ENCODE measurements around the gene CRHR2.
"Not testable (repeated sequence)": the region's sequence is repeated elsewhere in the genome, so short reads cannot be mapped to it uniquely, and the experiment has no call there.

Gene CRHR2

GRCh38 chr7:30652132-30652531 is 30.1 kb downstream of the CRHR2 start:
- no peak for DNase-seq

GRCh38 chr7:30650421-30650808 is 31.8 kb downstream of the CRHR2 start:
- DNase-seq: no peak

GRCh38 chr7:30649717-30650420 is 32.4 kb downstream of the CRHR2 start:
- DNase-seq: no peak

- no peak for DNase-seq
Observed at GRCh38 chr7:30648744-30649540, 33.3 kb downstream of the CRHR2 start.

GRCh38 chr7:30647589-30648364 is 34.5 kb downstream of the CRHR2 start:
- no peak for DNase-seq

GRCh38 chr7:30646154-30646553 is 36.1 kb downstream of the CRHR2 start:
- DNase-seq: no peak

GRCh38 chr7:30645661-30646060 is 36.6 kb downstream of the CRHR2 start:
- DNase-seq: no peak

- no peak for DNase-seq
Observed at GRCh38 chr7:30644286-30644955, 37.8 kb downstream of the CRHR2 start.

GRCh38 chr7:30642789-30643188 is 39.5 kb downstream of the CRHR2 start:
- DNase-seq: no peak

GRCh38 chr7:30642322-30642721 is 39.9 kb downstream of the CRHR2 start:
- DNase-seq: not testable (repeated sequence)

GRCh38 chr7:30635798-30636197 is 46.5 kb downstream of the CRHR2 start:
- DNase-seq: no peak

- DNase-seq: no peak
Observed at GRCh38 chr7:30634634-30635201, 47.5 kb downstream of the CRHR2 start.

- no peak for DNase-seq
Observed at GRCh38 chr7:30634193-30634626, 48.0 kb downstream of the CRHR2 start.

GRCh38 chr7:30633223-30633622 is 49.0 kb downstream of the CRHR2 start:
- no peak for DNase-seq

- DNase-seq: no peak
Observed at GRCh38 chr7:30630986-30631385, 51.3 kb downstream of the CRHR2 start.

GRCh38 chr7:30627026-30627425 is 55.2 kb downstream of the CRHR2 start:
- no peak for DNase-seq

GRCh38 chr7:30625283-30625682 is 57.0 kb downstream of the CRHR2 start:
- no peak for DNase-seq

- no peak for DNase-seq
Observed at GRCh38 chr7:30618961-30619360, 63.3 kb downstream of the CRHR2 start.

- DNase-seq: no peak
Observed at GRCh38 chr7:30618080-30618676, 64.1 kb downstream of the CRHR2 start.

GRCh38 chr7:30617359-30617758 is 64.9 kb downstream of the CRHR2 start:
- no peak for DNase-seq

- DNase-seq: no peak
Observed at GRCh38 chr7:30616318-30616717, 65.9 kb downstream of the CRHR2 start.

Data from NCI-H1105 (cell line).